ENCODE data around the gene UCHL5. TPM values are rescaled to one million over a fixed set of nuclear protein-coding genes. Genes with fewer than 3 reads are reported as not detected.
"Not testable (repeated sequence)": the region's sequence is repeated elsewhere in the genome, so short reads cannot be mapped to it uniquely, and the experiment has no call there.

The UCHL5 gene
- total and polyA plus RNA-seq, 7 donors = 19.9 to 47.6 (median 24.6) TPM

GRCh38 chr1:193005785-193006184, 53.4 kb downstream of the UCHL5 start:
- TF ChIP-seq POLR2A (IDR thresholded peaks at IDR 0.05) = no peak
- no peak for TF ChIP-seq CTCF (IDR thresholded peaks at IDR 0.05)
- TF ChIP-seq EP300 (IDR thresholded peaks at IDR 0.05) = no peak
- TF ChIP-seq POLR2AphosphoS5 (IDR thresholded peaks at IDR 0.05) = no peak
- Histone ChIP-seq H3K27me3 (no peaks in the 10 kb centered on the region), H3K4me3 (no peak overlapping the region), H3K4me1 (peaks cover 0 to 8% (median 0%) of the 10 kb centered on the region in 4 donors), H3K36me3 (peaks cover 0 to 12% (median 0%) of the 10 kb centered on the region in 4 donors), H3K27ac (no peak overlapping the region), H3K9me3 (no peaks in the 10 kb centered on the region)
- intact Hi-C loops (cut with DNase I) = no loop called here
- no peak for DNase-seq
- 95 to 98% methylated on average over 5 of the region's 5 CpGs for WGBS, 2 donors

- 97 to 98% methylated on average over 1 of the region's 1 CpG for WGBS, 2 donors
- Histone ChIP-seq H3K27ac (no peak overlapping the region), H3K9me3 (no peaks in the 10 kb centered on the region), H3K36me3 (peaks cover 0 to 20% (median 0%) of the 10 kb centered on the region in 4 donors), H3K4me3 (no peak overlapping the region), H3K27me3 (no peaks in the 10 kb centered on the region), H3K4me1 (no peaks in the 10 kb centered on the region)
- intact Hi-C loops (cut with DNase I) = no loop called here
- TF ChIP-seq CTCF (IDR thresholded peaks at IDR 0.05) = no peak
- no peak for TF ChIP-seq EP300 (IDR thresholded peaks at IDR 0.05)
- no peak for TF ChIP-seq POLR2AphosphoS5 (IDR thresholded peaks at IDR 0.05)
- no peak for TF ChIP-seq POLR2A (IDR thresholded peaks at IDR 0.05)
- DNase-seq = no peak
These were observed 60.6 kb downstream of the UCHL5 start for GRCh38 chr1:192998536-192998935.

GRCh38 chr1:192994141-192994540, 65.0 kb downstream of the UCHL5 start:
- intact Hi-C loops (cut with DNase I) = no loop called here
- H3K36me3 ChIP-seq = peaks cover 0 to 8% (median 0%) of the 10 kb centered on the region in 4 donors
- H3K27me3 ChIP-seq = no peaks in the 10 kb centered on the region
- WGBS, 2 donors = 98% methylated on average over 7 of the region's 7 CpGs
- no peak for DNase-seq
- H3K9me3 ChIP-seq = no peaks in the 10 kb centered on the region
- no peaks in the 10 kb centered on the region for H3K4me1 ChIP-seq
- no peak overlapping the region for H3K4me3 ChIP-seq
- no peak for TF ChIP-seq EP300 (IDR thresholded peaks at IDR 0.05)
- no peak for TF ChIP-seq POLR2AphosphoS5 (IDR thresholded peaks at IDR 0.05)
- no peak for TF ChIP-seq POLR2A (IDR thresholded peaks at IDR 0.05)
- TF ChIP-seq CTCF (IDR thresholded peaks at IDR 0.05) = no peak
- no peak overlapping the region for H3K27ac ChIP-seq

GRCh38 chr1:192993426-192994085, 65.6 kb downstream of the UCHL5 start:
- DNase-seq = no peak
- TF ChIP-seq CTCF (IDR thresholded peaks at IDR 0.05) = no peak
- no peak for TF ChIP-seq POLR2A (IDR thresholded peaks at IDR 0.05)
- no peak for TF ChIP-seq EP300 (IDR thresholded peaks at IDR 0.05)
- TF ChIP-seq POLR2AphosphoS5 (IDR thresholded peaks at IDR 0.05) = no peak
- 92 to 93% methylated on average over 10 of the region's 10 CpGs for WGBS, 2 donors
- Histone ChIP-seq H3K36me3 (peaks cover 0 to 8% (median 0%) of the 10 kb centered on the region in 4 donors), H3K27me3 (no peaks in the 10 kb centered on the region), H3K9me3 (no peaks in the 10 kb centered on the region), H3K4me1 (no peaks in the 10 kb centered on the region), H3K27ac (no peak overlapping the region), H3K4me3 (no peak overlapping the region)
- intact Hi-C loops (cut with DNase I) = no loop called here

- H3K9me3 ChIP-seq; H3K27ac ChIP-seq; H3K27me3 ChIP-seq; H3K36me3 ChIP-seq; H3K4me1 ChIP-seq; DNase-seq; intact Hi-C loops (cut with DNase I); H3K4me3 ChIP-seq: not testable (repeated sequence)
- 87 to 88% methylated on average over 38 of the region's 38 CpGs for WGBS, 2 donors
These were observed 72.3 kb downstream of the UCHL5 start for GRCh38 chr1:192986748-192987334.
